MM.1S (cell line): ENCODE data around the gene AMIGO3.

ENCODE experiments used
- EZH2phosphoT487 ChIP-seq: fragments of 300-600 bp; sonication (generic); IDR thresholded peaks from 2 replicates; pipeline ENCODE4 v1.6.1; 2018; ENCODE audit warnings: antibody characterized with exemption, low read length
- TF ChIP-seq, protein P1 (sequence below): fragments of 300-600 bp; sonication (generic); IDR thresholded peaks from 2 replicates; pipeline ENCODE4 v1.5.1; 2016; ENCODE audit warnings: antibody characterized with exemption, low read length, mixed read lengths

DNA sequence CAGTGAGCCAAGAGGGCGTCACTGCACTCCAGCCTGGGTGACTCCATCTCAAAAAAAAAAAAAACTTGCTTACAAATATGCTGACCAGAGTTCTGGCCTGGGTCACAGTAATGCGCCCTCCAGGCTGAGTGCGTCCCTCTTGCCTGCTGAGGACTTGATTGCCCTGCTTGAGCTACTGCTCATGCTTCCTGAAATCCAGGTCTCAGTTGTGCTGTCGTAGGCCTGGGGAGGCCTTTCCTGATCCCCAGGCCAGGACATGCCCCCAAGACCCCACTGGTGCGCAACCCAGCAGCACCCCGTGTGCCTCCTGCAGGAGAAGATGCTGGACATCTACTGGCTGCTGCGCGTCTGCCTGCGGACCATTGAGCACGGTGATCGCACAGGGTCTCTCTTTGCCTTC is 7.3 kb downstream of the AMIGO3 start:
- TF ChIP-seq, protein P1, sequence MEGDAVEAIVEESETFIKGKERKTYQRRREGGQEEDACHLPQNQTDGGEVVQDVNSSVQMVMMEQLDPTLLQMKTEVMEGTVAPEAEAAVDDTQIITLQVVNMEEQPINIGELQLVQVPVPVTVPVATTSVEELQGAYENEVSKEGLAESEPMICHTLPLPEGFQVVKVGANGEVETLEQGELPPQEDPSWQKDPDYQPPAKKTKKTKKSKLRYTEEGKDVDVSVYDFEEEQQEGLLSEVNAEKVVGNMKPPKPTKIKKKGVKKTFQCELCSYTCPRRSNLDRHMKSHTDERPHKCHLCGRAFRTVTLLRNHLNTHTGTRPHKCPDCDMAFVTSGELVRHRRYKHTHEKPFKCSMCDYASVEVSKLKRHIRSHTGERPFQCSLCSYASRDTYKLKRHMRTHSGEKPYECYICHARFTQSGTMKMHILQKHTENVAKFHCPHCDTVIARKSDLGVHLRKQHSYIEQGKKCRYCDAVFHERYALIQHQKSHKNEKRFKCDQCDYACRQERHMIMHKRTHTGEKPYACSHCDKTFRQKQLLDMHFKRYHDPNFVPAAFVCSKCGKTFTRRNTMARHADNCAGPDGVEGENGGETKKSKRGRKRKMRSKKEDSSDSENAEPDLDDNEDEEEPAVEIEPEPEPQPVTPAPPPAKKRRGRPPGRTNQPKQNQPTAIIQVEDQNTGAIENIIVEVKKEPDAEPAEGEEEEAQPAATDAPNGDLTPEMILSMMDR, result no peak
- no peak for TF ChIP-seq EZH2phosphoT487
